Panc1 (cell line): ENCODE results near the gene CCDC85A. TPM values are rescaled to one million over a fixed set of nuclear protein-coding genes. Genes with fewer than 3 reads are reported as not detected.

Experiments used
- ATAC-seq: fragments of 200-7000 bp; cut with Tn5 transposase; 2 replicates; pipeline ENCODE4 v1.9.1; 2020; ENCODE audit warnings: mild to moderate bottlenecking, moderate library complexity
- BruUV-seq: library from RNA; stranded (reverse); fragments of 400-500 nt; replicated peaks from 2 replicates; lab custom pipeline; 2021; lab: Mats Ljungman, UMichigan
- CTCF ChIA-PET: fragments of 300-600 bp; sonication (Branson Sonifier 250); formaldehyde crosslinking; loops from one replicate; lab custom pipeline; 2022; ENCODE audit warnings: antibody characterized with exemption; lab: Charles Lee
- POLR2A ChIA-PET: fragments of 300-600 bp; sonication (Branson Sonifier 250); formaldehyde crosslinking; loops from one replicate; lab custom pipeline; 2022; ENCODE audit warnings: antibody characterized with exemption; lab: Charles Lee
- DNase-seq: peaks from one replicate; pipeline ENCODE4 v3.0.0-alpha.2; 2010; ENCODE audit warnings: low read depth, low spot score
- H3K27ac ChIP-seq: 2 replicates; pipeline ENCODE4 v1.5.1; 2011; ENCODE audit warnings: mild to moderate bottlenecking, low read length, inconsistent platforms
- H3K27me3 ChIP-seq: fragments of 200-500 bp; sonication (Bioruptor generic); 2 replicates; pipeline ENCODE4 v1.6.0; 2014; ENCODE audit warnings: low read length, inconsistent platforms; ENCODE audit not compliant: control insufficient read depth, insufficient read depth
- H3K36me3 ChIP-seq: fragments of 200-500 bp; sonication (Bioruptor generic); 2 replicates; pipeline ENCODE4 v1.5.1; 2014; ENCODE audit warnings: inconsistent platforms, mild to moderate bottlenecking, low read length, moderate library complexity; ENCODE audit not compliant: control insufficient read depth, insufficient read depth
- H3K4me1 ChIP-seq: 2 replicates; pipeline ENCODE4 v1.5.1; 2011; ENCODE audit warnings: inconsistent platforms, mild to moderate bottlenecking, low read length, moderate library complexity; ENCODE audit not compliant: control insufficient read depth, insufficient read depth
- H3K4me3 ChIP-seq, 2 experiments: 2 replicates each; pipeline ENCODE4 v1.5.1; 2011 to 2012; ENCODE audit warnings: low read depth in 2 of 2, low read length in 2 of 2, mild to moderate bottlenecking in 2 of 2, inconsistent platforms in 1 of 2, moderate library complexity in 1 of 2
- H3K9me3 ChIP-seq: fragments of 200-500 bp; sonication (Bioruptor generic); 2 replicates; pipeline ENCODE4 v1.5.1; 2014; ENCODE audit warnings: low read depth, mild to moderate bottlenecking, inconsistent platforms, low read length, moderate library complexity; ENCODE audit not compliant: control insufficient read depth, insufficient read depth
- POLR2AphosphoS5 ChIP-seq: IDR thresholded peaks from 2 replicates; pipeline ENCODE4 v1.6.1; 2012; ENCODE audit warnings: mild to moderate bottlenecking, low read depth, low read length, moderate library complexity
- SIN3A ChIP-seq: IDR thresholded peaks from 2 replicates; pipeline ENCODE4 v1.6.1; 2012; ENCODE audit warnings: low read depth, mild to moderate bottlenecking, low read length, moderate library complexity, borderline replicate concordance; ENCODE audit not compliant: insufficient read depth
- TCF7L2 ChIP-seq: IDR thresholded peaks from 2 replicates; pipeline ENCODE4 v1.6.1; 2011; ENCODE audit warnings: mild to moderate bottlenecking, low read depth, low read length, inconsistent platforms
- in situ Hi-C: cut with HindIII; loops from 2 replicates; pipeline ENCODE4 v1.10.0; 2016; ENCODE audit warnings: low sequenced_read_pairs, low pct_unique_long_range_greater_than_20kb
- intact Hi-C: fragments of 100-400 bp; cut with micrococcal nuclease; formaldehyde crosslinking; loops from one replicate; pipeline ENCODE4 v1.10.0; 2022; ENCODE audit not compliant: unreplicated experiment
- total RNA-seq: library from RNA; stranded (reverse); gene quantifications from one replicate; pipeline ENCODE4 v1.2.1, GENCODE V29; 2021; ENCODE audit not compliant: unreplicated experiment
- TF ChIP-seq, protein P1 (sequence below), 2 experiments: IDR thresholded peaks; 2 replicates each; pipeline ENCODE4 v1.6.1; 2011 to 2012; ENCODE audit warnings: low read depth in 2 of 2, control low read depth in 1 of 2, low read length in 1 of 2, mild to moderate bottlenecking in 1 of 2, moderate library complexity in 1 of 2; ENCODE audit not compliant: insufficient read depth in 1 of 2
- TF ChIP-seq, protein P2 (sequence below): fragments of 450-650 bp; IDR thresholded peaks from 2 replicates; pipeline ENCODE4 v1.5.1; 2017; ENCODE audit warnings: mild to moderate bottlenecking

CCDC85A gene
- total RNA-seq, 1 experiment from 2014 or later, result 0.05 TPM

DNA sequence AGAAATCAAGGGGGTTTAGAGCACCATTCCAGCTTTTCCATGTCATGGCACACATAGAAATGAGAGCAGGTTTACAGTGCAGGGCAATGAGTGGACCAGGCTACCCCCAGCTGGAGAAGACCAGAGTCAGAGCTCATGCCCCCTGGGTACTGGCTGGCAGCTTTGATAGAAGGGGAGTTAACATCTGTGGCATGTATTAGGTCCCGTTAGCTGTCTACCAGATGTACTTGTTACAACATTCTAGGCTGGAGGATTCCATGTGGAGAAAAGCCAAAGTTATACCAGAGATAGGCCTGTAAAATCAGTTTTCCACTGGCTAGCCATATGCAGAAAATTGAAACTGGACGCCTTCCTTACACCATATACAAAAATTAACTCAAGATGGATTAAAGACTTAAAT, 109.2 kb downstream of the CCDC85A start:
- Histone ChIP-seq H3K4me1 (no peaks in the 10 kb centered on the region), H3K4me3 (no peak overlapping the region), H3K36me3 (no peaks in the 10 kb centered on the region), H3K27ac (no peak overlapping the region), H3K9me3 (no peaks in the 10 kb centered on the region), H3K27me3 (no peaks in the 10 kb centered on the region)
- ChIA-PET POLR2A (no interaction called here), CTCF (interaction anchor here (0.7 kb wide), 1 partner anchor 188 kb away, joined by 12 read pairs; no protein-coding TSS in a partner anchor)
- ATAC-seq (no peak), DNase-seq (no peak)
- in situ Hi-C loops, result no loop called here
- no TSS peak for BruUV-seq
- intact Hi-C loops, result no loop called here
- TF ChIP-seq, protein P1, sequence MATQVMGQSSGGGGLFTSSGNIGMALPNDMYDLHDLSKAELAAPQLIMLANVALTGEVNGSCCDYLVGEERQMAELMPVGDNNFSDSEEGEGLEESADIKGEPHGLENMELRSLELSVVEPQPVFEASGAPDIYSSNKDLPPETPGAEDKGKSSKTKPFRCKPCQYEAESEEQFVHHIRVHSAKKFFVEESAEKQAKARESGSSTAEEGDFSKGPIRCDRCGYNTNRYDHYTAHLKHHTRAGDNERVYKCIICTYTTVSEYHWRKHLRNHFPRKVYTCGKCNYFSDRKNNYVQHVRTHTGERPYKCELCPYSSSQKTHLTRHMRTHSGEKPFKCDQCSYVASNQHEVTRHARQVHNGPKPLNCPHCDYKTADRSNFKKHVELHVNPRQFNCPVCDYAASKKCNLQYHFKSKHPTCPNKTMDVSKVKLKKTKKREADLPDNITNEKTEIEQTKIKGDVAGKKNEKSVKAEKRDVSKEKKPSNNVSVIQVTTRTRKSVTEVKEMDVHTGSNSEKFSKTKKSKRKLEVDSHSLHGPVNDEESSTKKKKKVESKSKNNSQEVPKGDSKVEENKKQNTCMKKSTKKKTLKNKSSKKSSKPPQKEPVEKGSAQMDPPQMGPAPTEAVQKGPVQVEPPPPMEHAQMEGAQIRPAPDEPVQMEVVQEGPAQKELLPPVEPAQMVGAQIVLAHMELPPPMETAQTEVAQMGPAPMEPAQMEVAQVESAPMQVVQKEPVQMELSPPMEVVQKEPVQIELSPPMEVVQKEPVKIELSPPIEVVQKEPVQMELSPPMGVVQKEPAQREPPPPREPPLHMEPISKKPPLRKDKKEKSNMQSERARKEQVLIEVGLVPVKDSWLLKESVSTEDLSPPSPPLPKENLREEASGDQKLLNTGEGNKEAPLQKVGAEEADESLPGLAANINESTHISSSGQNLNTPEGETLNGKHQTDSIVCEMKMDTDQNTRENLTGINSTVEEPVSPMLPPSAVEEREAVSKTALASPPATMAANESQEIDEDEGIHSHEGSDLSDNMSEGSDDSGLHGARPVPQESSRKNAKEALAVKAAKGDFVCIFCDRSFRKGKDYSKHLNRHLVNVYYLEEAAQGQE (IDR thresholded peaks at IDR 0.05; ENCODE audit: insufficient read depth in 1 of 2, low read depth in 2 of 2, low read length in 1 of 2), result no peak
- no peak for TF ChIP-seq POLR2AphosphoS5
- TF ChIP-seq, protein P2, sequence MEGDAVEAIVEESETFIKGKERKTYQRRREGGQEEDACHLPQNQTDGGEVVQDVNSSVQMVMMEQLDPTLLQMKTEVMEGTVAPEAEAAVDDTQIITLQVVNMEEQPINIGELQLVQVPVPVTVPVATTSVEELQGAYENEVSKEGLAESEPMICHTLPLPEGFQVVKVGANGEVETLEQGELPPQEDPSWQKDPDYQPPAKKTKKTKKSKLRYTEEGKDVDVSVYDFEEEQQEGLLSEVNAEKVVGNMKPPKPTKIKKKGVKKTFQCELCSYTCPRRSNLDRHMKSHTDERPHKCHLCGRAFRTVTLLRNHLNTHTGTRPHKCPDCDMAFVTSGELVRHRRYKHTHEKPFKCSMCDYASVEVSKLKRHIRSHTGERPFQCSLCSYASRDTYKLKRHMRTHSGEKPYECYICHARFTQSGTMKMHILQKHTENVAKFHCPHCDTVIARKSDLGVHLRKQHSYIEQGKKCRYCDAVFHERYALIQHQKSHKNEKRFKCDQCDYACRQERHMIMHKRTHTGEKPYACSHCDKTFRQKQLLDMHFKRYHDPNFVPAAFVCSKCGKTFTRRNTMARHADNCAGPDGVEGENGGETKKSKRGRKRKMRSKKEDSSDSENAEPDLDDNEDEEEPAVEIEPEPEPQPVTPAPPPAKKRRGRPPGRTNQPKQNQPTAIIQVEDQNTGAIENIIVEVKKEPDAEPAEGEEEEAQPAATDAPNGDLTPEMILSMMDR, result no peak
- TF ChIP-seq TCF7L2, result no peak
- TF ChIP-seq SIN3A, result no peak

DNA sequence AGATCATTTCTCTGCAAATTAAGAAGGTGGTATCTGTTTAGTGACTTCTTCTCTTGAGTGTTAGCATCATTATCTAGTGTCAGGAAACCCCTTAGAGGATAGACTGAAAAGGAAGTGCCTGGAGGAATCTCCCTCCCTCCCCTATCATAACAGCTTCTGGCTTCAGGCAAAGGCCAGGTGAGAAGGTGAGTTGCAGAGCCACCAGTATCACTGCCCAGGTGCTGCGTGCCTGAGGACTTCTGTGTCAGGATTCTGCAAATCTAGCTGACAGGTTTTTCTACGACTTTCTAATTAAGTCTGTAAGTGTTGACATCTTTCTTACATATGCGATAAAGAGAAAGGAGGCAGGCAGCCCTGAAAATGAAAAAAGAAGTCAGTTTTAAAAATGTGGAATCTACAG, 111.9 kb downstream of the CCDC85A start:
- Histone ChIP-seq H3K9me3 (no peaks in the 10 kb centered on the region), H3K36me3 (no peaks in the 10 kb centered on the region), H3K4me1 (no peaks in the 10 kb centered on the region), H3K4me3 (no peak overlapping the region), H3K27ac (no peak overlapping the region), H3K27me3 (no peaks in the 10 kb centered on the region)
- intact Hi-C loops (no loop called here), in situ Hi-C loops (no loop called here)
- ATAC-seq (no peak), DNase-seq (no peak)
- ChIA-PET POLR2A (no interaction called here), CTCF (no interaction called here)
- TF ChIP-seq, protein P1 (IDR thresholded peaks at IDR 0.05; ENCODE audit: insufficient read depth in 1 of 2, low read depth in 2 of 2, low read length in 1 of 2), result no peak
- TF ChIP-seq TCF7L2 (no peak), SIN3A (no peak), POLR2AphosphoS5 (no peak)
- TF ChIP-seq, protein P2, result no peak
- BruUV-seq, result no TSS peak
